Endothelial cell of umbilical vein (primary cell): ENCODE measurements around the gene DAD1. TPM values are rescaled to one million over a fixed set of nuclear protein-coding genes. Genes with fewer than 3 reads are reported as not detected.

Experiments
- BruUV-seq: library from RNA; stranded (reverse); fragments of 400-500 nt; replicated peaks from 2 replicates; lab custom pipeline; 2021; lab: Mats Ljungman, UMichigan
- CTCF ChIA-PET: fragments of 300-600, 350-600 bp; sonication (Branson Sonifier 250); formaldehyde crosslinking; loops from one replicate; lab custom pipeline; 2021; ENCODE audit warnings: antibody characterized with exemption, inconsistent platforms; lab: Charles Lee
- POLR2A ChIA-PET: fragments of 300-600, 350-600 bp; sonication (Branson Sonifier 250); formaldehyde crosslinking; loops from one replicate; lab custom pipeline; 2021; ENCODE audit warnings: antibody characterized with exemption, inconsistent platforms; lab: Charles Lee
- DNase-seq: peaks from one replicate; pipeline ENCODE4 v3.0.0-alpha.2; 2011; ENCODE audit warnings: low read depth, low spot score
- FAIRE-seq: peaks from 2 replicates; lab custom pipeline; 2011; peaks lifted over from hg19 to GRCh38; lab: Jason Lieb, UNC
- H2AFZ ChIP-seq: 2 replicates; pipeline ENCODE4 v1.6.0; 2012; ENCODE audit warnings: low read depth, low read length, control low read depth, inconsistent platforms
- H3K27ac ChIP-seq: 2 replicates; pipeline ENCODE4 v1.5.1; 2011; ENCODE audit warnings: low read depth, mild to moderate bottlenecking, control low read depth, low read length, moderate library complexity; ENCODE audit not compliant: insufficient read depth
- H3K27me3 ChIP-seq, 2 experiments: 2 replicates each; pipeline versions ENCODE4 v1.6.0 to v1.6.1; 2011; ENCODE audit warnings: low read length in 2 of 2, mixed read lengths in 1 of 2; ENCODE audit not compliant: control insufficient read depth in 2 of 2, insufficient read depth in 2 of 2
- H3K36me3 ChIP-seq, 2 experiments: 2 replicates in 1 of 2; 3 replicates in 1 of 2; pipeline ENCODE4 v1.5.1; 2011; ENCODE audit warnings: low read length in 2 of 2, mild to moderate bottlenecking in 1 of 2, moderate library complexity in 1 of 2; ENCODE audit not compliant: control insufficient read depth in 2 of 2, insufficient read depth in 2 of 2; ENCODE audit errors: extremely low read depth in 1 of 2
- H3K4me1 ChIP-seq: 3 replicates; pipeline ENCODE4 v1.5.1; 2011; ENCODE audit warnings: mild to moderate bottlenecking, low read length; ENCODE audit not compliant: control insufficient read depth, insufficient read depth; ENCODE audit errors: extremely low read depth
- H3K4me2 ChIP-seq: 2 replicates; pipeline ENCODE4 v1.6.1; 2011; ENCODE audit warnings: low read length, control low read depth, mixed read lengths; ENCODE audit not compliant: insufficient read depth
- H3K4me3 ChIP-seq, 3 experiments: fragments of 200-600 bp in 1 of 3; sonication (generic), shearing (Covaris generic) in 1 of 3; replicated peaks in 1 of 3; 2 replicates each; pipeline ENCODE4 v1.5.1; 2011 to 2016; ENCODE audit warnings: control low read depth in 3 of 3, low read length in 3 of 3, mild to moderate bottlenecking in 2 of 3, inconsistent platforms in 1 of 3, low read depth in 1 of 3, moderate library complexity in 1 of 3; ENCODE audit not compliant: insufficient read depth in 1 of 3
- H3K79me2 ChIP-seq: 2 replicates; pipeline ENCODE4 v1.6.0; 2012; ENCODE audit warnings: low read length, inconsistent platforms; ENCODE audit not compliant: control insufficient read depth, insufficient read depth
- H3K9ac ChIP-seq: replicated peaks from 2 replicates; pipeline ENCODE3; 2011; ENCODE audit warnings: low read length, control low read depth; ENCODE audit not compliant: insufficient read depth; ENCODE audit errors: extremely low read depth
- H3K9me1 ChIP-seq: replicated peaks from 3 replicates; pipeline ENCODE4 v1.6.0; 2011; ENCODE audit warnings: mild to moderate bottlenecking, low read length; ENCODE audit not compliant: control insufficient read depth, insufficient read depth; ENCODE audit errors: extremely low read depth
- H3K9me3 ChIP-seq: replicated peaks from 2 replicates; pipeline ENCODE4 v1.5.1; 2012; ENCODE audit warnings: low read length, inconsistent platforms; ENCODE audit not compliant: control insufficient read depth, insufficient read depth
- H4K20me1 ChIP-seq: replicated peaks from 2 replicates; pipeline ENCODE3; 2011; ENCODE audit warnings: mild to moderate bottlenecking, low read length; ENCODE audit not compliant: control insufficient read depth, insufficient read depth; ENCODE audit errors: extremely low read depth
- CTCF ChIP-seq, 2 donors: IDR thresholded peaks; 1 replicate in 1 of 2; 2 replicates in 1 of 2; pipeline ENCODE4 v1.5.1; 2011; ENCODE audit warnings: low read length in 2 of 2, mild to moderate bottlenecking in 2 of 2, moderate library complexity in 2 of 2, control low read depth in 1 of 2, inconsistent platforms in 1 of 2, low read depth in 1 of 2; ENCODE audit not compliant: insufficient read depth in 1 of 2; ENCODE audit errors: extremely low read depth in 1 of 2
- EZH2 ChIP-seq: IDR thresholded peaks from 2 replicates; pipeline ENCODE4 v1.6.1; 2012; ENCODE audit warnings: borderline replicate concordance, low read depth, mild to moderate bottlenecking, moderate library complexity, low read length, inconsistent platforms; ENCODE audit not compliant: severe bottlenecking
- FOS ChIP-seq: IDR thresholded peaks from 2 replicates; pipeline ENCODE4 v1.6.1; 2011; ENCODE audit warnings: mild to moderate bottlenecking, low read length, moderate library complexity, borderline replicate concordance; ENCODE audit not compliant: insufficient read depth
- GATA2 ChIP-seq: IDR thresholded peaks from 2 replicates; pipeline ENCODE4 v1.7.0; 2011; ENCODE audit warnings: low read depth, mild to moderate bottlenecking, moderate library complexity, mixed read lengths, low read length; ENCODE audit not compliant: insufficient read length, insufficient read depth
- JUN ChIP-seq: IDR thresholded peaks from 2 replicates; pipeline ENCODE4 v1.6.1; 2011; ENCODE audit warnings: borderline replicate concordance, low read depth; ENCODE audit not compliant: insufficient read length, insufficient read depth
- MAX ChIP-seq: IDR thresholded peaks from 2 replicates; pipeline ENCODE4 v1.6.1; 2011; ENCODE audit not compliant: insufficient read depth, insufficient read length
- MYC ChIP-seq: IDR thresholded peaks from one replicate; pipeline ENCODE4 v1.6.1; 2011; ENCODE audit warnings: mild to moderate bottlenecking, low read depth, low read length
- POLR2A ChIP-seq: IDR thresholded peaks from 2 replicates; pipeline ENCODE4 v1.6.1; 2012; ENCODE audit warnings: low read depth, mild to moderate bottlenecking, control low read depth, low read length
- POLR2AphosphoS5 ChIP-seq: IDR thresholded peaks from 2 replicates; pipeline ENCODE4 v1.6.1; 2012; ENCODE audit warnings: low read depth, mild to moderate bottlenecking, control low read depth, low read length, moderate library complexity; ENCODE audit not compliant: insufficient read depth
- dilution Hi-C: fragments of 300-500 bp; cut with MboI; formaldehyde crosslinking; loops from one replicate; pipeline ENCODE4 v1.15.0; 2019; ENCODE audit warnings: low sequenced_read_pairs; ENCODE audit not compliant: extremely low pct_ligation_motif_present
- intact Hi-C: fragments of 100-400 bp; cut with micrococcal nuclease; formaldehyde crosslinking; loops from one replicate; pipeline ENCODE4 v1.10.0; 2022
- polyA plus RNA-seq, 4 experiments: library from polyadenylated mRNA; depleted of rRNA in 3 of 4; stranded (reverse) in 3 of 4; unstranded in 1 of 4; fragments of >200 nt; gene quantifications; 2 replicates each; pipeline versions ENCODE4 v1.2.1 to v1.2.3, GENCODE V29; 2011 to 2012; ENCODE audit warnings: missing spikeins in 1 of 4
- total RNA-seq: library from RNA; stranded (reverse); gene quantifications from 2 replicates; pipeline ENCODE4 v1.2.3, GENCODE V29; 2021

Gene DAD1
- total and polyA plus RNA-seq, 2 donors (not counting 3 experiments of a cell fraction or from before 2014, with no cell fraction given): 299 to 1,227 TPM

- BruUV-seq: no TSS peak
- POLR2A ChIA-PET: no interaction called here
- TF ChIP-seq MAX: no peak
- TF ChIP-seq POLR2A: no peak
- TF ChIP-seq FOS: no peak
- TF ChIP-seq EZH2: no peak
- no peak for TF ChIP-seq JUN
- TF ChIP-seq MYC: no peak
- TF ChIP-seq CTCF (IDR thresholded peaks at IDR 0.05; ENCODE audit: extremely low read depth in 1 of 2, insufficient read depth in 1 of 2, low read depth in 1 of 2, low read length in 2 of 2): no peak
- no peak for TF ChIP-seq GATA2
- TF ChIP-seq POLR2AphosphoS5: no peak
Measured at GRCh38 chr14:22522466-22522957, 66.5 kb downstream of the DAD1 start.

More at GRCh38 chr14:22522466-22522957, 66.5 kb downstream of the DAD1 start:
- Histone ChIP-seq H3K27me3 (peaks cover 0 to 1% of the 10 kb centered on the region in 2 experiments), H4K20me1 (no peaks in the 10 kb centered on the region), H3K9ac (no peak overlapping the region), H3K9me3 (no peaks in the 10 kb centered on the region), H3K4me3 (no peak overlapping the region), H3K27ac (no peak overlapping the region), H3K4me2 (no peak overlapping the region), H3K4me1 (peaks cover 9% of the 10 kb centered on the region), H3K79me2 (no peaks in the 10 kb centered on the region), H3K36me3 (no peaks in the 10 kb centered on the region), H3K9me1 (no peaks in the 10 kb centered on the region), H2AFZ (no peak overlapping the region)
- dilution Hi-C loops: no loop called here
- intact Hi-C loops: no loop called here
- DNase-seq (no peak), FAIRE-seq (no peak)
- CTCF ChIA-PET: no interaction called here
